GM19043 (cell line): ENCODE data around the gene RELL1.

Source experiments
- ATAC-seq: cut with Tn5 transposase; IDR thresholded peaks from one replicate; pipeline ENCODE4 v1.9.1; 2021; ENCODE audit warnings: low read depth; ENCODE audit not compliant: unreplicated experiment

RELL1 gene

DNA sequence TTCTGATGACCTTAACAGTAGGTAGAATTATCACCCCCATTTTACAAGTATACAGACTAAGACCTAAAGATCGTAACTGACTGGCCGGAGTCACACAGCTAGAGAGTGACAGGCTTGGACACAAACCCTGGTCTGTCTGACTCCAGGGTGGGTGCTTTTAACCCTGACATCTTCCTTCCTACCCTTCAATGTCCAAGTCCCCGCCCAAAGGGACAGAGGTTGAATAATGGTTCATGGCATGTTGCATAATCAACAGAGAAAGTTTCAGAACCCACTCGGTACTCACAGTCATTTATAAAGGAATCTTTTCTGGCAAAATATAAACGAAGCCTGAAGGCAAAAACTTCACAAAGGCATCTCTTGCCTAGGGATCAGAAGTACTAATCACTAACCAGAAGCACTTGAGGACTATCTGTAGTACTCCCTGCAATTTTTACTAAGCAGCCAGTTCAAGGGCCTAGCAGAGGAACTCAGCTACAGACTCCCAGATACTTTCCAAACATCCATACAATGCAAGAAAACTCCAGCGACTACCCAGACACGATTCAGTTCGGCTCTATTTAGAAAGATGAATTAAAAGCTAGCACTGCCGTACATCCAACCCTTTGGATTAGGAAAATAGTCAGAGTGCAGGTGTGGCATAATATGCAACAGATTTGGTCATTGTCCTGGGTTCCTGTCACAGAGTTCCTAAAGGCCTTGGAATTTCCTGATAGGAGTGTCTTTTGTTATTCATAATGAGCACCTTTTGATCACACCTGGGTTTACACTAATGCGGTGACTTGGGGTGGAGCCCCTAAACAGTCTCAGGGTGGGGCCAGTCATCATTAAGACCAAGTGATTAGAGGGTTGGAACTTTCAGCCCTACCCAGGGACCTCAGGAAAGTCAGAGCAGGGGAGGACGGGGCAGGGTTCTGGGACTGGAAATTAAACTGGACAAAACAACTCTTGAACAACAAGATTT, 44.0 kb downstream of the RELL1 start:
- no peak for ATAC-seq

DNA sequence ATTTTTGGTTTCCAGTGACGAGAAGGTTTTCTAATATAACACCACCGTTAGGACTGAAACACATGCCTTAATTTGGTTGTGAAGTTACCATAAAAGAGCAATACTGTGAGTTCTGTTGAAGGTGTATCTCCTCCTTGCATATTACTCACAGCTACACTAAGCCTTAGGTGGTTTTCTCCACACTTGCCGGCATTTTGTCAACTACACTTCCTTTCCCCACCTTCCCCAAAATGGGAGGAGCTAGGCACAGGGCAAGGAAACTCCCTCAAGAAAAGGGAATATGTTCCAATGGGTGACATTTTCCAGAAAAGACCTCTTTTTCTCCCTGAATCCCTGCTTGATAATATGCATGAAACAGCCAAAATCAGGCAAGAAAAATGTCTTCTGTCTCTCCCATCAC, 44.8 kb downstream of the RELL1 start:
- no peak for ATAC-seq

DNA sequence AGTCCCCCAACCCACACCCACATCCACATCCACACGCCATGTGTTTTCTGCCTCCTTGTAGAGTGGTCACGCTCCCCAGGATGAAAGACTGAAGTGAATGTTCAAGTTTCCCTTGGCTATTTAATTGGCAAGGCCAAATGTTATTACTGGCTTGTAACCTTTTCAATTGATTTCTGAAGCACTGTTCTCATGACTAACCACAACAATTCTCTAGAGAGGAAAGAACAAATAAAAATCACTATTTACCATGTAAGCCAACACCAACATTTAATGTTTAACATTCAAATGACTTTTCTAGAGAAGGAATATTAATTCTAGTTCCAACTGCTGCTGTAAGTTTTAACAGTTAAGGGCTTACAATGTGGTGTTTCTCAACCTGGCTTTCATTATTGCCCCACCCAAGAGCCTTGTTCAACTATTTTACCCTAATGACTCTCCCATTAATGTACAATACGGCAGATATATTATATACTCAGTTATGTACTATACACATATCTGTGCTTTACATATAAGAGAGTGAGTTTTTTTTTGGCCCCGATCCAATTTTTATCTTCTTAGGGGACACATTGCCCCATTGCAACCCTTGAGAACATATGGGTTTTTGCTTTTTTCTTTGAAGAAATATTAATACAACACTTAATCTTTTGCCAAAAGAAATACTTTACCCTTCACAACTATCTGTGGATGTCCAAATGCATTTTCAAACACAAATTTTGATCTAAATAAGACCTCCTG, 46.5 kb downstream of the RELL1 start:
- ATAC-seq = no peak

DNA sequence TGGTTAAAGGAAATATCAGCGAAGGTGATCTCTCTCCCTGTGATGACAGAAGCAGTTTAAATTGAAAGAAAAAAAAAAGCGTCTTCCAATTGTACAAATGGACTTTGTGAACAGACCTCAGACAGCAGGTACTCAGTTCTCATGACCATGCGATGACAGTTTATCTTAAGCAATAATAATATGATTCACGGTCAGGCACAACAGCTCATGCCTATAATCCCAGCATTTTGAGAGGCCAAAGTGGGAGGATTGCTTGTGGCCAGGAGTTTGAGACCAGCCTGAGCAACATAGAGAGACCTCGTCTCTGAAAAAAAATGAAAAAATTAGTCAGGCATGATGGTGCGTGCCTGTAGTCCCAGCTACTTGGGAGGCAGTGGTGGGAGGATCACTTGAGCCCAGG, 51.0 kb downstream of the RELL1 start:
- no peak for ATAC-seq

DNA sequence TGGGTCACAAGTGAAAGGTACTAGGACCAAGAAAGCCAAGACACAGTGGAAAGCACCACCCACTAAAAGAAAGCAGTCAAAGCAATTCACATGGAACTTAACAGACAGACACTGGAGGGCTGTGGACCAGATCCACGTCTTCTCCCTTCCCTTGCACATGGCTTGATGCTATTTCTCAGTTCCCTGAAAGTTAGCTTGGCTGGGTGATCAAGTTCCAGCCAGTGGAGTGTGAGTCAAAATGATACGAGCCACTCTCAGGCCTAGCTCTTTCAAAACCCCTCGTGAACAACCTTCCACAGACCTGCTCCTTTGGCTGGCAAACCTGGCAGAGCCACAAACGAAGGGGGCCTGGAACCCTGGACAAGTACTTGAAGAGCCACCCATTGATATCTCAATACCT, 52.0 kb downstream of the RELL1 start:
- no peak for ATAC-seq

DNA sequence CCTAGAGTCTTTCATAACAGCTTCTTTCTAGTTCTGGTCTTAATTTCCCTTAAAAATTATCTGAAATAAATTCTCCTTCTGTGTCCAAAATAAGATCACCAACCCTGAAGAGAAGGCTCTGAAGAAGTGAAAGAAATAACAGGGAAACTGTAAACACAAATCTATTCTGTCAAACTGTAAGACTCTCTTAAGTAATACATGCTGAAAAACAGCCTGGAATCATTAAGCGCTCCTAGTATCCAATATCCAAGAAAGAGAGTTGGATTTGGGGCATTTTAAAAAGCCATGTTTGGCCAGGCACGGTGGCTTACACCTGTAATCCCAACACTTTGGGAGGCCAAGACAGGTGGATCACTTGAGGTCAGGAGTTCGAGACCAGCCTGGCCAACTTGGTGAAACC, 53.3 kb downstream of the RELL1 start:
- ATAC-seq = no peak

DNA sequence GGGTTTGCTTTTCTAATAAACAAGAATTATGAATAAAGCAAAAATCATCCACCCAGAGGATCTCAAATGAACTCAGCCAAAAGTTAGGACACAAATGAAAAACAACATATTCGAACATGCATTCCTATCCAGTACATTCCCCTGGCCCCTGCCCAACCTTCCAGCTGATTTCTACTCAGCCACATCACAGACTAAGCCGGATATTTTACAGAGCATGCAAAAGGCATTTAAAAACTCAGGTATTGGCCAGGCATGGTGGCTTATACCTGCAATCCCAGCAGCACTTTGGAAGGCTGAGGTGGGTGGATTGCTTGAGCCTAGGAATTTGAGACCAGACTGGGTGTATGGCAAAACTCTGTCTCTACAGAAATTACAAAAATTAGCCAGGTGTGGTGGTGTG, 54.6 kb downstream of the RELL1 start:
- ATAC-seq = no peak

DNA sequence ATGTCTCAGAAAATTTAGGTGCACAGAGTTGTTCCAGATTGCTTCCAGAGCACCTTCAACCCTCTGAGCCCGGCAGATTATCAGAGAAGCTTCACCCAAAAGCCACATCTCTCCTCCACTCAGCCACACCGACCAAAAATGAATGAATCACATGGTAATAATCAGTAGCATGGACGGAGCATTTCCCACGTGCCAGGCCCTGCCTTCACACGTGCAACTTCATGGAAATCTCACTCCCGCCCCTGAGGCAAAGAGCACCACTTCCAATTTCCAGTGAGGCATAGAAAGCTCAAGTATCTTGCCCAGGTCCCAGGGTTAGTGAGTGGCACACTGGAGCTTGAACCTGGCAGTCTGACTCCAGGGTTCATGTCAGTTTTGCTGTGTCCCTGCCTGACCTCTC, 56.5 kb downstream of the RELL1 start:
- no peak for ATAC-seq

DNA sequence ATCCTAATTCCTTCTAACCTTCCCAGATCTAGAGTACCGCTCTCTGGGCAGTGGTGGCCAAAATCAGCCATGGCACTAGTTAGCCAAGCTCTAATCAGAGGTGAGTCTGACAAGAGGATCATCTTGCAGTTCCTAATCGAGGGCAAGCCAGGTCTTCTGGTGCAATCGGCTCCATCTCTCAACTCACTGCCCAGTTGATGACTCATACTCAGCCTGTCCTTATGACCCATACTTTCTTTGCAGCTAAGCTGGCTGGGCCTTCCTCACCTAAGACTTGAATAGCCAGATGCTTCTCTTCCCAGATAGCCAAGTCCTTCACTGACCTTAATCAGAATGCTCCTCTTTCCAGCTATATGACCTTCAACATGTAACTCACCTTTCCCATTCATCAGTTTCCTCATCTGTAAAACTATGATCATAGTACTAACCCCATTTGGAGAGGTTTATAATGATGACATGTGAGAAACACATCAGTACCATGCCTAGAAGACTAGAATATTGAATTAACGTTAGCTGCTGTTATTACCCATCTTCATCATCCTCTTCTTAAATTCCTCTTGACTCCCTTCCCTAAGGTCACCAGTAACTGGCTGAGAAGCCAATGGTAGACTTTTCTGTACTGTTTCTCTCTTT, 57.1 kb downstream of the RELL1 start:
- no peak for ATAC-seq

DNA sequence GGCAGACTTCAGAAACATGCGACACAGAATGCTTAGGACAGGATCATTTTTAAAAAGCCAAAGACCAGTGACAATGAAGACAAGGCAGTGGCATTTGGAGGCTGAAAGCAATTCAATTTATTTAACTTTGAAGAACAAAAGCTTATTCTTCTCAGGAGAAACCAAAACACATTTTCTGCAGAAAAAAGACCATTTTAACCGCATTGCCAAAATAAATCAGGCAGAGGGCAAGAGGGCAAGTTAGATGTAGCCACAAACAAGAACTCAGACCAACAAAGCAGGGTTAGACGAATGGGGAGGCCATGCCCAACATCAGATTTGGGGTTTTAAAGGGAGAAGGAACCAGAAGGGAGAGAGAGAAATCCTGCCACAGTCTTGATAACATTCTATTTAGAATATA, 58.9 kb downstream of the RELL1 start:
- ATAC-seq = no peak

DNA sequence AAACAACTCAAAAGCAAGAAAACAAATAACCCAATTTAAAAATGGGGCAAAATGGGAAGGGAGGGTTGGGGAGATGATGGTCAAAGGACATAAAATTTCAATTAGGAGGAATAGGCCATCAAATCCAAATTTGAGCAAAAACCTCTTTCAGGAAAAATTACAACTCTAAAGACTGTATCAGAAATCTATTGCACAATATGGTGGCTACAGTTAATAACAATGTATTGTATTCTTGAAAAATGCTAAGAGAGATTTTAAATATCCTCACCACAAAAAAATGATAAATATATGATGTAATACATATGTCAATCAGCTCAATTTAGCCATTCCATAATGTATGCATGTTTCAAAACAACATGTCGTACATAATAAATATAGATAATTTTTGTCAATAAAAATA, 60.7 kb downstream of the RELL1 start:
- ATAC-seq = no peak

DNA sequence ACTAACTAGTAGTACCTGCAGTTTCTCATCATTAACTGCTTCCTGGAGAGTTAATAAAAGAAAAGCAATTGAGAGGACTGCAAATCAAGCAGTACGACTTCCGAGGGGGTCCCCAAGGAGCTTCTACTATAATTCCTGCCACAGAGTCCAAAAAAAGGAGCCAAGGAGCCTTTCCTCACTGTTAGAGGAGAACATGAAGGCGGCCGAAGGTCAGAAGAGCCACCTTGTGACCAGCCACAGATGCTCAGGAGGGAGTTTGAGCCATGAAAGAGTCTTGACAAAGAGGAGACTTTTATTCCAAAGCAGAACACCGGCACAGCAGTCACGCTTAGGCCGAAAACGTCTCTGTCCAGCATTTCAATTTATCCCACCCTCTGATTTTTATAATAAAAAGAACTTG, 62.2 kb downstream of the RELL1 start:
- ATAC-seq = no peak

DNA sequence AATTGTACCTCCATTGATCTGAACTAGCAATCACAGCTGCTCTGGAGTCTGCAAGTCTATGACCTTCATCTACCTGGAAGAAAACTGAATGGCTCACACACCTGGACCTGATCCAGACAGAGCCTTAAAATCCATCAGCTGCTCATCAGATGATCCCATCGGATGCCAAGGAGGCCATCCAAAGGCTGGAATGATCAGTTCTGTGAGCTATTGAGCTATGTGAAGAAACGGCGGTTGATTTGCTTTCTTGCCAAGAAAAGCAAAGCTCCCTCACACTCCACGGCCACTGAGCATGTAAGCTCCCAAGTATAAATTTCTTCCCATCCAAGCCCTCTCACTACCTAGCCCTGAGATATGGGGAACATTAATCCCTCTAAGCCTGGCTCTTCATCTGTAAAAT, 63.1 kb downstream of the RELL1 start:
- no peak for ATAC-seq

DNA sequence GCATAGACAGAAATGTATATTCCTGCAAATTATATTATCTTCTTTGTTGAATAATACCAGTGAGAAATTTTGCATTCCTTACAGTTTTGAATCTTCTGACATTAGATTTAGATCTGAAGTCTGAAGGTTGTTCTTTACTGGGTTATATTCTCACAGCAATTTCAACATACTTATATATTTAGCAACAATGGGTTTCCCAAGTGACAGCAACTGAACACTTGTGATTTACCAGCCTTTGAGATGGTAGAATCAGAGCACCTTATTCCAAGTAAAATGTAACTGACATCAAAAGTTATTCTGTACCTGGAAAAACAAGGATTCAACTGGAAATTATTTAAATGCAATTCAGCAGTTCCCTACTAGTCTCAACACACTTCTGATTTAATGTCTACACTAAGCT, 66.0 kb downstream of the RELL1 start:
- no peak for ATAC-seq

DNA sequence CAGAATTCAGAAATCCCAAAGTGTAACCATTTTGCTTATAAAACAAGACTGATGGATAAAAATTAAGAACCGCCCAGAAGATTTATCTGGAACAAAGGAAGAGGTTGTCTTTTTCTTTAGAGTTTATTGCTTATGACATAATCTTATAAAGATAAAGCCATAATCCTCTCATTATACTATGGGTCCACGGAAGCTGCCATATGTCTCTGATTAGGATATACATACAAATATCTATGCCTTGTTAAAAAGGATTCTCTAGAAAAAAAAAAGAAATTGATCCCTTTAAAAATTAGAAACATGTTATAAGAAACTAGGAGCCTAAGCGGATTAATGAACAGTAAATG, 70.5 kb downstream of the RELL1 start:
- ATAC-seq = no peak

DNA sequence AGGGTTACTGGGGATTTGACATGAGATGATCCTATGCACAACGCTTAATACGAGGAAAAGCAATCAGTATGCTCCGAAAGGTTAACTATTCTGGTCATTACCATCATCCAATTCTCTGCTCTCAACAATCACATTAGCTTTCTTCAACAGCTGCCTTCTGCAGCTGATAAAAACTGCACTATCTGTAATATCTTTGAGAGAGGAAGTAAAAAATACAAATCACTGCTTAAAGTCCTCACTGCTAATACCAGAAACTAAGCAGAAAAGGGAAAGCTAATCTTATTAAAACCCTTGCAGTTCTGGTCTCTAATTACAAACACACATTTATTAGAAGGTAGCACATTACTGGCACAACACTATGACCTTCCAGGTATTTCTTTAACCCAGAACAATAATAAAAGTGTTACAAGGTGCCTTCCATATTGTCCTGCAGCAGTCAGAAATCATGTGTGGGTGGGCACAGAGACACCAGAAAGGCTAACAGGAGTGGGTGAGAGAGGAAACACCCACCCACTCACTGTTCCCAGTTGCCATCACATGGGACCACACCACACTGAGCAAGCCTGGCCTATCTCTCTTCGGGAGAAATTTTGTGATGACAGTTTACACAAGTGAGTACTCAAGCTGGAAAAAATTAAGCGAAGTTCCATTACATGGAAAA, 71.0 kb downstream of the RELL1 start:
- ATAC-seq = no peak

DNA sequence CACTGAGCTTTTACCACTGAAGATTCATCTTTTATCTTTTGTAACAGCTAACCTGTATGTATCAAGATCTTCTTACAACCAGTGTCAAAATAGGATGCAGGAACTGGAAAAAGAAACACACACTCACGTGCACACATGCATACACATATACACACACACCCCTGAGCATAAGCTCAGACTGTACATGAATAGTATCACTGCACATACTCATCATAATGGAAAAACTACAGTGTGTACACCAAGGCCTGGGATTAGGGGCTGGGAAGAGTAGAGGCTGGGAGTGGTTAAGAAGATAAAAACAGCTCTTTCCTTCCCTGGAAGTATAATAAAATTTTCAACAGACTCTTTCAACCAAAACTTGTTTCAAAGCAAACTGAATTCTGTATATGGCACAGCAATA, 73.4 kb downstream of the RELL1 start:
- ATAC-seq = no peak

DNA sequence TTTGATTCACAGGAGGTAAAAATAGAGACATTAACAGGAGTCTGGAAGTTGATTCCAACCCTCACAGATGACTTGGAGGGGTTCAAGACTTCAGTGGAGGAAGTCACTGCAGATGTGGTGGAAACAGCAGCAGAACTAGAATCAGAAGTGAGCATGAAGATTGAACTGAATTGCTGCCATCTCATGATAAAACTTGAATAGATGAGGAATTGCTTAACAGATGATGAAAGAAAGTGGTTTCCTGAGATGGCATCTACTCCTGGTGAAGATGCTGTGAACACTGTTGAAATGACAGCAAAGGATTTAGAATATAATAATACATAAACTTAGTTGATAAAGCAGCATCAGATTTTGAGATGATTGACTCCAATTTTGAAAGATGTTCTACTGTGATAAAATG, 76.5 kb downstream of the RELL1 start:
- ATAC-seq = no peak

DNA sequence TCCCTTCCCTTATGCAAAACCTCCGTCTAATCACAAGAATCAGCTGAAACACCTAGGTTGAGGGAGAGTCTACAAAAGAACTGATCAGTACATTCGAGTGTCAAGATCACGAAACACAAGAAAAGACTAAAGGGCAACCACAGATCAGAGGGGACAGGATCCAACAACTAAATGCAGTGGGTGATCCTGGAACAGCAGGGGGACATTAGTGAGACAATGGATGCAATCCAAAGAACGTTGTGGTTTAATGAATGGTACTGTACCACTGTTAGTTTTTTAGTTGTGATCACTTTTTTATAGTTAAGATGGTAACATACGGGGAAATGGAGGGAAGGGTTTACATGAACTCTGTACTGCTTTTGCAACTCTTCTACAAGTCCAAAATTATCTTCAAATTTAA, 79.2 kb downstream of the RELL1 start:
- ATAC-seq = no peak

DNA sequence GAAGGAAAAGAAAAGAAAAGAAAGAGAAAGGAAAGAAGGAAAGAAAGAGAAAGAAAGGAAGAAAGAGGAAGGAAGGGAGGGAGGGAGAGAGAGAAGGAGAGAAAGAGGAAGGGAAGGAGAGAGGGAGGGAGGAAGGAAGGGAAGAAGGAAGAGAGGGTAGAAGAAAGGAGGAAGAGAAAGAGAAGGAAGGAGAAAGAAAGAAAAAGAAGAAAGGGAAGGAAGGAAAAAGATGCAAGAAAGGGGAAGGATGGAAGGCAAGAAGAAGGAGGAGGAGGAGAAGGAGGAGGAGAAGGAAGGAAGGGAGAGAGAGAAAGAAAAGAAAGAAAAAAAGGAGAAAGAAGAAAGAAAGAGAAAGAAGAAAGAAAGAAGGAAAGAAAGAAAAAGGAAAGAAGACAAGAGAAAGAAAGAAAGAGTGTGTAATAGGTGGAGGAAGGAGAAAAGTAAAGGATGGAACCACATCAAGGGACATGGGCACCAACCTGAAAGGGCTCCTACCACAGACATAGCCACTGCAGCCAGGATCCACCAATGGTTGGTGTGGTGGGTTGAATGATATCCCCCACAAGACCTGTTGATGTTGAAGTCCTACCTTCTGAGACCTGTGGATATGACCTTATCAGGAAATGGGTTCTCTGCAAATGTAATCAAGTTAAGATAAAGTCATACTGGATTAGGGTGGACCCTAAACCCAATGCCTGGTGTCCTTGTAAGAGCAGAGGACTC, 80.2 kb downstream of the RELL1 start:
- ATAC-seq = no peak
